ENCODE data around the gene TRIO. TPM values are rescaled to one million over a fixed set of nuclear protein-coding genes. Genes with fewer than 3 reads are reported as not detected.

Gene TRIO
- total RNA-seq, 4 donors from 2014 or later, result 67.4 to 103 (median 94.7) TPM

- peaks cover 0 to 13% of the 10 kb centered on the region in 2 donors for H3K4me1 ChIP-seq
- intact Hi-C loops (cut with DNase I), result no loop called here
- no peak overlapping the region for H3K27ac ChIP-seq
Measured at GRCh38 chr5:14235872-14236271, 92.7 kb downstream of the TRIO start.

DNA sequence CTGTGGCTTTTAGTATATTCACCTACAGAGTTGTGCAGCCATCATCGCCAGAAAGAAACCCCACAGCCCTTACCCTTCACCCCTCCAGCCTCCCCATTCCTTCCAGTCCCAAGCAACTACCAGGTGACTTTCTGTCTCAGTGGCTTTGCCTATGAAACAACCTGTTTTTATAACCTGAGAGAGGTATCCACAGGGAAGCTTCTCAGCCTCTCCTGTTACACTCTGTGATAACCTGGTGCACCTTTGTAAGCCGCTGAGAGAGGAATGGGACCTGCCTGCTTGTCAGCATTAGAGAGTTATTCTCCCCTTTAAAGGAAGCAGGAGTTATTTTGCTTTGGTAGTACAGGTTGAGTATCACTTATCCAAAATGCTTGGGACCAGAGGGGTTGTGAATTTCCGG lies 93.6 kb downstream of the TRIO start:
- Histone ChIP-seq H3K9me3 (no peaks in the 10 kb centered on the region), H3K27ac (no peak overlapping the region), H3K36me3 (no peaks in the 10 kb centered on the region), H3K4me3 (replicated peaks in 1 of 3) (no peak overlapping the region), H3K4me1 (peaks cover 0 to 13% of the 10 kb centered on the region in 2 donors), H3K27me3 (no peaks in the 10 kb centered on the region)
- TF ChIP-seq, protein P1, sequence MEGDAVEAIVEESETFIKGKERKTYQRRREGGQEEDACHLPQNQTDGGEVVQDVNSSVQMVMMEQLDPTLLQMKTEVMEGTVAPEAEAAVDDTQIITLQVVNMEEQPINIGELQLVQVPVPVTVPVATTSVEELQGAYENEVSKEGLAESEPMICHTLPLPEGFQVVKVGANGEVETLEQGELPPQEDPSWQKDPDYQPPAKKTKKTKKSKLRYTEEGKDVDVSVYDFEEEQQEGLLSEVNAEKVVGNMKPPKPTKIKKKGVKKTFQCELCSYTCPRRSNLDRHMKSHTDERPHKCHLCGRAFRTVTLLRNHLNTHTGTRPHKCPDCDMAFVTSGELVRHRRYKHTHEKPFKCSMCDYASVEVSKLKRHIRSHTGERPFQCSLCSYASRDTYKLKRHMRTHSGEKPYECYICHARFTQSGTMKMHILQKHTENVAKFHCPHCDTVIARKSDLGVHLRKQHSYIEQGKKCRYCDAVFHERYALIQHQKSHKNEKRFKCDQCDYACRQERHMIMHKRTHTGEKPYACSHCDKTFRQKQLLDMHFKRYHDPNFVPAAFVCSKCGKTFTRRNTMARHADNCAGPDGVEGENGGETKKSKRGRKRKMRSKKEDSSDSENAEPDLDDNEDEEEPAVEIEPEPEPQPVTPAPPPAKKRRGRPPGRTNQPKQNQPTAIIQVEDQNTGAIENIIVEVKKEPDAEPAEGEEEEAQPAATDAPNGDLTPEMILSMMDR (IDR thresholded peaks at IDR 0.05), result no peak
- TF ChIP-seq POLR2A (IDR thresholded peaks at IDR 0.05), result no peak
- WGBS, 2 donors, result 72 to 84% methylated on average over 3 of the region's 3 CpGs
- peak in 1 of 2 donors; percentile 7 for DNase-seq
- intact Hi-C loops (cut with DNase I), result no loop called here

More at GRCh38 chr5:14235872-14236271, 92.7 kb downstream of the TRIO start:
- WGBS, 2 donors, result 79 to 90% methylated on average over 4 of the region's 4 CpGs
- Histone ChIP-seq H3K27me3 (no peaks in the 10 kb centered on the region), H3K9me3 (no peaks in the 10 kb centered on the region), H3K4me3 (replicated peaks in 1 of 3) (no peak overlapping the region), H3K36me3 (no peaks in the 10 kb centered on the region)
- DNase-seq, result no peak
- no peak for TF ChIP-seq POLR2A (IDR thresholded peaks at IDR 0.05)
- TF ChIP-seq, protein P1 (IDR thresholded peaks at IDR 0.05), result no peak

GRCh38 chr5:14237317-14238086 lies 94.4 kb downstream of the TRIO start:
- peaks cover 0 to 13% of the 10 kb centered on the region in 2 donors for H3K4me1 ChIP-seq

GRCh38 chr5:14238272-14238671 lies 95.1 kb downstream of the TRIO start:
- Histone ChIP-seq H3K27ac (no peak overlapping the region), H3K4me1 (peaks cover 0 to 13% of the 10 kb centered on the region in 2 donors)
- WGBS, 2 donors, result 79 to 84% methylated on average over 6 of the region's 6 CpGs

More at GRCh38 chr5:14237317-14238086, 94.4 kb downstream of the TRIO start:
- intact Hi-C loops (cut with DNase I), result no loop called here
- DNase-seq, result no peak
- 94% methylated on average over 12 of the region's 12 CpGs for WGBS, 2 donors
- Histone ChIP-seq H3K36me3 (no peaks in the 10 kb centered on the region), H3K27ac (no peak overlapping the region), H3K4me3 (replicated peaks in 1 of 3) (no peak overlapping the region), H3K9me3 (no peaks in the 10 kb centered on the region), H3K27me3 (no peaks in the 10 kb centered on the region)
- TF ChIP-seq, protein P1 (IDR thresholded peaks at IDR 0.05), result no peak
- no peak for TF ChIP-seq POLR2A (IDR thresholded peaks at IDR 0.05)

DNA sequence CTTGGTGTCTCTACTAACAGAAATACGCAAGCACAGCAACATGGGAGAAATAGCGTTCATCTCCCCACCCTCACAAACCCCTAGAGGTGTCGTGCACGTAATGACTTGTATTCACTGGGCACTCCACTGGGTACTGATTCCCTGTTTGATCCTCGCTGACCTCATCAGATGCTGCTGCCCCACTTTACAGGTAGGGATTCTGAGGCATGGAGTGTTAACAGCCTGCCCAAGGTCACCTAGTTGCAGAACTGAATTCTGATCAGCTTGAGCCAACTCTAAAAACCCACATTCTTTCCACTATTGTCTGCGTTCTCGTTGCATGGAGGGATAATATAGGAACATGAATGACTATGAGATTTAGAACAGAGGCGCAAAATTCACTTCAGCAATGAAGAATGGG lies 96.3 kb downstream of the TRIO start:
- no peak for DNase-seq
- Histone ChIP-seq H3K4me1 (peaks cover 0 to 13% of the 10 kb centered on the region in 2 donors), H3K4me3 (replicated peaks in 1 of 3) (no peak overlapping the region), H3K27me3 (no peaks in the 10 kb centered on the region), H3K36me3 (no peaks in the 10 kb centered on the region), H3K27ac (no peak overlapping the region), H3K9me3 (no peaks in the 10 kb centered on the region)
- intact Hi-C loops (cut with DNase I), result no loop called here
- WGBS, 2 donors, result 96% methylated on average over 8 of the region's 8 CpGs
- TF ChIP-seq POLR2A (IDR thresholded peaks at IDR 0.05), result no peak
- TF ChIP-seq, protein P1 (IDR thresholded peaks at IDR 0.05), result no peak

More at GRCh38 chr5:14238272-14238671, 95.1 kb downstream of the TRIO start:
- TF ChIP-seq POLR2A (IDR thresholded peaks at IDR 0.05), result no peak
- TF ChIP-seq, protein P1 (IDR thresholded peaks at IDR 0.05), result no peak
- intact Hi-C loops (cut with DNase I), result no loop called here
- Histone ChIP-seq H3K36me3 (no peaks in the 10 kb centered on the region), H3K9me3 (no peaks in the 10 kb centered on the region), H3K27me3 (no peaks in the 10 kb centered on the region), H3K4me3 (replicated peaks in 1 of 3) (no peak overlapping the region)
- no peak for DNase-seq
